HG02870 (cell line): Measurements from ENCODE around the gene ASIC2.

Experiments used
- ATAC-seq: cut with Tn5 transposase; IDR thresholded peaks from one replicate; pipeline ENCODE4 v1.9.1; 2021; ENCODE audit warnings: mild to moderate bottlenecking, moderate library complexity; ENCODE audit not compliant: unreplicated experiment

Gene ASIC2

DNA sequence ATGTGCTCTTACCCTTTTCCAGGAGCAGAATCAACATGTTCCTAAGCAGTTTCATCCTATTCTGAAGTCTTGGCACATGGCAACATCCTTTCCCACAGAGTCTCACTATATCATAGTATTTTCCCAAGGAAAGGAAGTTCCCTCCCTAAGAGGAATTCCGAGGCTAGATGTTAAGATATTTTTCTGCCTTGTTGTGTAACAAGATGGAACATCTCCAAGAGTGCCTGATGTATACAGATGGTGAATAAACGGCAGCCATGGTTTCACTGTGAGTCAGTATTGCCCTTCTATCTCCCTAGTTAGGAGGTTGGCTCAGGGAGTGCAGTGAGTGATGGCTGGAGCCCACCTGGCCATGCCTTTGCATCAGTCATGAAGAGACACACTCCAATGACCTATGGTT is 253.2 kb downstream of the ASIC2 start:
- no peak for ATAC-seq

GRCh38 chr17:33038740-33039139 is 254.4 kb downstream of the ASIC2 start:
- no peak for ATAC-seq

- no peak for ATAC-seq
These were observed 259.9 kb downstream of the ASIC2 start for GRCh38 chr17:33033176-33033575.

DNA sequence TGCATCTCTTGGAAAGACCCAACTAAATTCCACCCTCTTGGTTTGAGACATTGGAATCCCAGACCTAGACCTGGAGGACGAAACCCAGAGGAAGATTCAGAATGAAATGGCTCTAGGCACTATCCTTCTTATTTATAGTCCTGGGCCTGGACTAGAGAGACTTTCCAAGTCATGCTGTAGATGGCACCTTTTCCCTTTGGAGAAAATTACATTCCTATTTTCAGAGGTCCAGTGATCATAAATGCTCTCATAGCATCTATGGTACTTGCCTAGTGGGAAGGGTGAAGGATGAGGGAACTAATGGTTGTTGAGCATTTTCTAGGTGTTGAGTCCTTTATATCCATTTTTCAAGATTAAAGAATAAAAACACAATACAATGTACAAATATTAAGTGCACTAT is 264.3 kb downstream of the ASIC2 start:
- ATAC-seq = no peak

GRCh38 chr17:33028061-33028460 is 265.0 kb downstream of the ASIC2 start:
- no peak for ATAC-seq

DNA sequence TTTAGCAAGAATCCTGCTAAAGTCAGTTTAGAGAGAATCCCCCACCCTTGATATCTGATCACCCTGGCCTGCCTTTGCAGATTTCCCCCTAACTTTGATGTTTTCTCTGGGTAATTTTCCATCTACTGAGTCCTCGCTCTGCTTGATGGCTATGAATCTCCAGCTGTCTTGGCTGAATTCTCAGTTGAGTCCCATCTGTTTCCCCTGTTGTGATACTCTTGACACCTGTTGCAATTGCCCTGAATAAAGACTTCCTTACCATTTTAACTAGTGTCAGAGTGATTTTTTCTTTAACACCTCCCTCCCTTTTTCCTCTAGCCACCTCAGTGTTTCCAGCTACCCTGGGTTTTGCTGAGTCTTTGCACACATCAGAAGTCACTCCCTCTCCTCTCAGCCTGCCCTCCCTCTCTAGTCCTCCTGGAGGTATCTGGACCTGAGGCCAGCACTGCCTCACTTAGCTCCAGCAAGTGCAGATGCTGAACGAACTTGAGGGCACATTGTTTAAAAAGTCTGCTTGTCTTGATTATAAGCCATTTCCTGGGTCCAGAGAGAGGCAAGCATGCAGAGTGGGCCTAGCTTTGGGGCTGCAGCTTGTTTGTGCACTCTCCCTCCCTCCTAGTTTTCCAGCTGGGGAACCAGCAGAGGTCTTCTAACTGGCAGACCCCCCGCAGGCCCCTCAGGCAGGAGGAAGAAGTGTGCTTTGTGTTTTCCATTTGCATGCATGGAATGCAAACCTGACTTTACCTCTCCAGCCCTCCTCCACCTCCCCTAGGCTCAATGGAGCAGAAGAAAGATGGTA is 268.2 kb downstream of the ASIC2 start:
- ATAC-seq = no peak

GRCh38 chr17:33023790-33024189 is 269.3 kb downstream of the ASIC2 start:
- no peak for ATAC-seq

DNA sequence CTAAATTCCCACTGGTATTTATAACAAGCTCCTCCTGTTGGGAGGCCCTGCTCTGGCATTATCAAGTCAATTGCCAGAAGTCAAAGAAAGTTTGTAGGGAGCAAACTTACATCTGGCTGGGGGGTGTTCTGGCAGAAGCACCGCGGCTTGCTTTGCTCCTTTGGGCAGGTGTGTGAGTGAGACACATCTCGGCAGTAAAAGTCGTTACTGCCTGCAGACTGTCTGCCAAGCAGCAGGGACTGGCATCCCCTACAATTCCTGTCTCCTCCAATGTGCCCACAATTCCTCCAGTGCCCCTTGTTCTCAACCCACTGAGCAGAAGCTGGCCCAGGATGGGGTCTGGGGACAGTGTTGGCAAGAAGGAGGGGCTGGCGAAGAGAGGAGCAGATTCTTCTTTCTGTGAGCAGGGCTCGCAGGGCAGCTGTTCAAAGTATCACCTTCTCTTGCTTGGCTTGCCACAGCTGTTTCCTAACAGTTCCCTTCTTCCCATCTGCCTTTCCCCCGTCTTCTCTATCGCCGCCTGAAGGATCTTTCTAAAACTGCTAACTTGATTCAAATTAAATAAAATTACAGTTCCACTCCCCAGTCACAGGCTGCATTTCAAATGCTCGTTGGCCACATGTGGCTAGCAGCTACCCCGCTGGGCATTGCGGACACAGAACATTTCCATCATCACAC is 271.2 kb downstream of the ASIC2 start:
- ATAC-seq = no peak

- ATAC-seq = no peak
These were observed 273.8 kb downstream of the ASIC2 start for GRCh38 chr17:33019161-33019890.

- ATAC-seq = no peak
These were observed 275.7 kb downstream of the ASIC2 start for GRCh38 chr17:33017366-33017765.

- ATAC-seq = no peak
These were observed 276.2 kb downstream of the ASIC2 start for GRCh38 chr17:33016920-33017319.

GRCh38 chr17:33015716-33016346 is 277.3 kb downstream of the ASIC2 start:
- no peak for ATAC-seq

- no peak for ATAC-seq
These were observed 278.3 kb downstream of the ASIC2 start for GRCh38 chr17:33014751-33015150.

GRCh38 chr17:33013596-33014375 is 279.3 kb downstream of the ASIC2 start:
- ATAC-seq = no peak

DNA sequence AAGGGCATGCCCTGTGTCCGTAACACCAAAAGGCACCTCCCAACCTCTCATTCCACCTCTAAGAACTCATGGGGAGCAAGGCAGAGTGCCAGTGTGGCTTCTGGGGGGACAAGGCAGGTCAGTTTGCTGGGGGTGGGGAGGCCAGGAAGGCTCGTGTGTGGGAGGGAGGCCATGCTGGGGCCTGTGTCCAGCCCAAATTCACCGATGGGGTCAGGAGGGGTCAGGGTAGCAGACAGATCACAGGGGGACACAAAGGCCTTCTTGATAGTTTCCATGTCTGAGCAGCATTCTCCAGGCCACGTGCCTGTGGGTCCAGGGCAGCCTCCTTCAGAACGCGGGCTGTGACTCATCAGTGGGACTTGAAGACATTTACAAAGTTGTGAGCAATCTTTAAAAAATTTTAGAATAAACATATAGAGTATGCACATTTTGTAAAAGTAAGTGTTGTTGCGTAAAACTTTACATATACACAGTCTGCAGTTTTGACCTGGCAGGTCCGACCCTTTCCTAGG is 280.5 kb downstream of the ASIC2 start:
- no peak for ATAC-seq

GRCh38 chr17:33009636-33010035 is 283.5 kb downstream of the ASIC2 start:
- no peak for ATAC-seq

GRCh38 chr17:33007186-33007585 is 285.9 kb downstream of the ASIC2 start:
- ATAC-seq = no peak

DNA sequence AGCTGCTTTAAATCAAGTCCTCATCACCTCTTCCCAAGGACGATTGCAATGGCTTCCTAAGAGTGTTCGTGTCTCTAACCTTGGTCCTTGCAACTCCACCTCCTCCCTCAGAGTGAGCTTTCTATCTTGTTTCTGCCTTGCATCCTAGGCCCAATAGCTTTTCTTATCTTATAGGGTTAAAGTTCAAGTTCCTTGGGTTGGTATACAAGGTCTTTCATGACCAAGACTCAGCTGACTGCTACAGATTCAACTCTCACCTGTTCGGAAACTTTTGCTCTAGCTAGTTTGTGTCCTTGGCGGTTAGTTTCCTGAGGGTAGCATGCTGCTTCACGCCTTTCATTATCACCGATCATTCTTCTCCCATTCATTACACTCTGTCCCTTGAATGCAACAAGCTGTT is 290.8 kb downstream of the ASIC2 start:
- no peak for ATAC-seq

DNA sequence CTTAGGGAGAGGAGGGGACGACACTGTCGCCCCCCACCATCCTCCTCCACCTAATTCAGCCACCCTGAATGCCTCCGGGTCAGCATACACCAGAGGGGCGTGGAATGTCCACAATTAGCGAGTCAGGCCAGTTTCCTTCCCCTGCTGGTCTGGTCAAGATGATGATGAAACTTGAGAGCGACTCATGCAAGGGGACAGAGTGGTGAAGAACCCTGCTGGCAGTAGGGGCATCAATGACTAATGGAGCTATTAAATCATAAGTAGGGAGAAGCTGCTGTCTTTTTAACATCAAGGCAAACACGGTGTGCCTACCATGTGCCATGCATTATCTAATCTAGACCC is 294.2 kb downstream of the ASIC2 start:
- ATAC-seq = no peak

GRCh38 chr17:32998111-32998886 is 294.8 kb downstream of the ASIC2 start:
- no peak for ATAC-seq
